Glutamatergic neuron (in vitro differentiated cells): ENCODE measurements around the gene WFIKKN2. TPM values are rescaled to one million over a fixed set of nuclear protein-coding genes. Genes with fewer than 3 reads are reported as not detected.

Experiments used
- DNase-seq: peaks from one replicate; pipeline ENCODE4 v3.0.0; 2022
- H3K27ac Mint-ChIP-seq: one replicate; pipeline ENCODE4 v1.8.0; 2020; ENCODE audit warnings: mild to moderate bottlenecking, mixed read lengths, inconsistent platforms; ENCODE audit not compliant: unreplicated experiment
- H3K27me3 Mint-ChIP-seq: one replicate; pipeline ENCODE4 v1.8.0; 2020; ENCODE audit warnings: mild to moderate bottlenecking, moderate library complexity, mixed read lengths, inconsistent platforms; ENCODE audit not compliant: unreplicated experiment
- H3K36me3 Mint-ChIP-seq: one replicate; pipeline ENCODE4 v1.8.0; 2020; ENCODE audit warnings: mild to moderate bottlenecking, mixed read lengths, inconsistent platforms; ENCODE audit not compliant: unreplicated experiment
- H3K4me1 Mint-ChIP-seq: one replicate; pipeline ENCODE4 v1.8.0; 2020; ENCODE audit warnings: mild to moderate bottlenecking, low read depth, mixed read lengths, inconsistent platforms; ENCODE audit not compliant: unreplicated experiment
- H3K4me3 Mint-ChIP-seq: one replicate; pipeline ENCODE4 v1.8.0; 2020; ENCODE audit warnings: mild to moderate bottlenecking, mixed read lengths, inconsistent platforms; ENCODE audit not compliant: unreplicated experiment
- H3K9me3 Mint-ChIP-seq: one replicate; pipeline ENCODE4 v1.8.0; 2020; ENCODE audit warnings: mild to moderate bottlenecking, moderate library complexity, mixed read lengths, inconsistent platforms; ENCODE audit not compliant: unreplicated experiment
- CTCF ChIP-seq: fragments of 200-600 bp; sonication (generic); IDR thresholded peaks from one replicate; pipeline ENCODE4 v1.5.0; 2021; ENCODE audit not compliant: partially characterized antibody, unreplicated experiment
- total RNA-seq: library from RNA; stranded (reverse); fragmentation: NEBNext Ultra II Directional; extraction: Animal tissue kit (Norgen Biotek cat#: 25700); gene quantifications from one replicate; pipeline ENCODE4 v1.2.1, GENCODE V29; 2021; ENCODE audit not compliant: unreplicated experiment

WFIKKN2 gene
- total RNA-seq, 1 donor from 2014 or later: 3.5 TPM

DNA sequence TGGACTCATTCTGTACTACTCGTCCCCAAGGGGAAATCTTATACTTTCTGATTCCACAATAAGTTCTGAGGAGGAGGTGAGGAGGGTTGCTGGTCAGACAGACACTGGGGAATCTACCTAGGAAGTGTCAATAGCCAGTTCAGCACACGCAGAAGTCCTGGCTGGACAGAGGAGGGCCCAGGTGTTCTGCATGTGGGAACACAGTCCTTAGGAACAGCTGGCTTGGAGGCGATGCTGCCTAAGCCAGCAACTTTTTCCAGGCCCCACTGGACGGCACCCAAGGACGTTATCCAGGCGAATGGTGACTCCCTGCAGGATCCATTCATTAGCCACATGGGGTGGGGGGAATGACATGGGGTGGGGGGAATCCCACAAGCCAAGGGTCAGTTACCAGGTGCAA lies 29.9 kb upstream of the WFIKKN2 start:
- DNase-seq: no peak

DNA sequence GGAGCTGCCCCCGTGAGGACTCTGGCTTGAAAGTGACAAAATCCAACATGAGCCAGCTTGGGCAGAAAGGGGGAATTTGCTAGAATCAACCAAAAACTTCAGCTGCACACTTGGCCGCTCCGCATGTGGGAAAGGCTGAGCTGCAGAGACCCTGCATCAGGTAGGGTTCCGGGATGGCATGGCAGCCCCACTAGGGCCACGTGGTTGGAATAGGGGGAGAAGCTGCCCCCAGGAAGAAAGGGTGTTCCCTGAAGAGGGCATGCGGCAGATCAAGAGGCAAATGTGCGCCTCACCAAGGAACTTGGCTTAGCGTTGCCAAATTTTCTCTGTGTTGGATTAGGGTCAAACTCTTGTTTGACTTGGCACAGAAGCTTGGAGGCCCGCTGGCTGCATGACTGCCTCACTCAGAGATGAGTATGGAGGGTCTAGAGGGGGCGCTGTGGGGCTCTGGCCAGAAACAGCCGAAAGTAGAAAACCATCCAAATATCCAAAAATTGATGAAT lies 29.2 kb upstream of the WFIKKN2 start:
- Mint-ChIP-seq H3K36me3 (no peaks in the 10 kb centered on the region), H3K4me1 (no peaks in the 10 kb centered on the region), H3K9me3 (peaks cover 1% of the 10 kb centered on the region), H3K27me3 (peaks cover 3% of the 10 kb centered on the region), H3K4me3 (no peak overlapping the region), H3K27ac (no peak overlapping the region)
- DNase-seq: no peak
- no peak for TF ChIP-seq CTCF

More for the DNA sequence above, 29.9 kb upstream of the WFIKKN2 start:
- TF ChIP-seq CTCF: no peak
- H3K36me3 Mint-ChIP-seq: no peaks in the 10 kb centered on the region
- H3K4me1 Mint-ChIP-seq: peaks cover 4% of the 10 kb centered on the region
- H3K4me3 Mint-ChIP-seq: no peak overlapping the region
- peaks cover 7% of the 10 kb centered on the region for H3K27me3 Mint-ChIP-seq
- H3K9me3 Mint-ChIP-seq: peaks cover 1% of the 10 kb centered on the region
- H3K27ac Mint-ChIP-seq: no peak overlapping the region

- TF ChIP-seq CTCF: no peak
- Mint-ChIP-seq H3K27ac (no peak overlapping the region), H3K4me1 (no peaks in the 10 kb centered on the region), H3K27me3 (peaks cover 5% of the 10 kb centered on the region), H3K4me3 (no peak overlapping the region), H3K36me3 (no peaks in the 10 kb centered on the region), H3K9me3 (no peaks in the 10 kb centered on the region)
- DNase-seq: no peak
Observed at GRCh38 chr17:50807009-50807408, 28.4 kb upstream of the WFIKKN2 start.

DNA sequence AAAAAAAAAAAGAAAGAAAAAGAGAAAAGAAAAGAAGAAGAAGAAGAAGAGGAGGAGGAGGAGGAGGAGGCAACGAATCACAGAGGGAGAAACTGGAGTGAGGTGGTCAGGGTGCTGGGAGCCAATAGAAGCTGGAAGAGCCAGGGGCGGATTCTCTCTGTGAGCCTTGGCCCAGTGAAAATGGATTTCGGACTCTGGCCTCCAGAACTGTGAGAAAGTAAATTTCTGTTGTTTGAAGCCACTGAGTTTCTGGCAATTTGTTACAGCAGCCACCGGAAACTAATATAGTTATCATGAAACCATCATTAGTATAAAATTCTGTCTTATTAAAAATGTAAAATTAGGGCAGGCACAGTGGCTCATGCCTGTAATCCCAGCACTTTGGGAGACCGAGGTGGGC lies 27.7 kb upstream of the WFIKKN2 start:
- no peak for TF ChIP-seq CTCF
- Mint-ChIP-seq H3K27ac (no peak overlapping the region), H3K4me1 (no peaks in the 10 kb centered on the region), H3K4me3 (no peak overlapping the region), H3K9me3 (no peaks in the 10 kb centered on the region), H3K27me3 (peaks cover 5% of the 10 kb centered on the region), H3K36me3 (no peaks in the 10 kb centered on the region)
- no peak for DNase-seq

DNA sequence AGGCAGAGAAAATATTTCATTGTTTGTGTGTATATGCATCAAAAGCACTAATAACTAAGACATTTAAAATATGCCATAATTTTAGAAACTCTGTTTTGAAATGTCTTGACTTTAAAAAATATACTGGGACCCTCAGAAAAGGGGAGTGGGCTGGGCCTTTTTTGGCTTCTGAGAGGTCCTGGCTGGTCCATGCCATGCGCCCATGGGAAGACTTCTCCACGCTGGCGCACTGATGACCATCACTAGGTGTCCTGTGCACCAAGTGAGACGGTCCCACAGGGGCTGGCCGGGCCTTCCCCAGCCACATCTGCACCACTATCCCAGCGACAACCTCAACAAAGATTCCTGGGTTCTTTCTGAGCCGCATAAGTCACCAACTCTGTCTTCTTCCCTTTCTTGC lies 27.0 kb upstream of the WFIKKN2 start:
- no peak overlapping the region for H3K27ac Mint-ChIP-seq
- H3K4me1 Mint-ChIP-seq: no peaks in the 10 kb centered on the region
- no peak for DNase-seq
- no peak overlapping the region for H3K4me3 Mint-ChIP-seq
- H3K27me3 Mint-ChIP-seq: peaks cover 5% of the 10 kb centered on the region
- H3K9me3 Mint-ChIP-seq: no peaks in the 10 kb centered on the region
- H3K36me3 Mint-ChIP-seq: no peaks in the 10 kb centered on the region
- TF ChIP-seq CTCF: no peak
